ENCODE measurements around the gene MAPK8IP2. TPM values are rescaled to one million over a fixed set of nuclear protein-coding genes. Genes with fewer than 3 reads are reported as not detected.

The MAPK8IP2 gene
- total and polyA plus RNA-seq, 12 donors = 3.9 to 30.1 (median 16.7) TPM

DNA sequence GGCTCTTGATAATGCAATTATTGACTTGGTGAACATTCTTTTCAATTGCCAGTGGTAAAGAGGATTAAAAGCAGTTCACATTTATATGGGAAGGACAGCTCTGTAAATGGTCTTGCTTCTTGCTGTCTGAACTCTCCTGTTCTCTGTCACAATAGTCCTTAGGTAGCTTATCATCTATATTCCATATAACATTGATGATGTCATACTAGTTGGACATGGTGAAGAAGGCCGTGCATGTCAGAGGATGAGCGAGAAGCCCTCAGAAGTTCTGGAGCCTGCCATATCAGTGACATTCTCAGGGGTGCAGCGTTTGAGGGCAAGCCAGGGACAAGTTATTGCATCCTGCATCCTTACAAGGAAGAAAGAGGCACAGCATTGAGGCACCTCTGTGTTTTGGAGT lies 15.4 kb upstream of the MAPK8IP2 start:
- intact Hi-C loops (cut with DNase I) = no loop called here
- Histone ChIP-seq H3K9me3 (replicated peaks in 1 of 3) (no peaks in the 10 kb centered on the region), H3K4me1 (replicated peaks in 1 of 2) (peaks cover 15 to 17% of the 10 kb centered on the region in 2 donors), H3K27me3 (no peaks in the 10 kb centered on the region), H3K27ac (no peak overlapping the region), H3K4me3 (no peak overlapping the region), H3K36me3 (replicated peaks in 1 of 2) (no peaks in the 10 kb centered on the region)
- 87 to 95% (median 90%) methylated on average over 2 to 3 of the region's 3 CpGs for WGBS, 4 donors
- TF ChIP-seq, protein P1, sequence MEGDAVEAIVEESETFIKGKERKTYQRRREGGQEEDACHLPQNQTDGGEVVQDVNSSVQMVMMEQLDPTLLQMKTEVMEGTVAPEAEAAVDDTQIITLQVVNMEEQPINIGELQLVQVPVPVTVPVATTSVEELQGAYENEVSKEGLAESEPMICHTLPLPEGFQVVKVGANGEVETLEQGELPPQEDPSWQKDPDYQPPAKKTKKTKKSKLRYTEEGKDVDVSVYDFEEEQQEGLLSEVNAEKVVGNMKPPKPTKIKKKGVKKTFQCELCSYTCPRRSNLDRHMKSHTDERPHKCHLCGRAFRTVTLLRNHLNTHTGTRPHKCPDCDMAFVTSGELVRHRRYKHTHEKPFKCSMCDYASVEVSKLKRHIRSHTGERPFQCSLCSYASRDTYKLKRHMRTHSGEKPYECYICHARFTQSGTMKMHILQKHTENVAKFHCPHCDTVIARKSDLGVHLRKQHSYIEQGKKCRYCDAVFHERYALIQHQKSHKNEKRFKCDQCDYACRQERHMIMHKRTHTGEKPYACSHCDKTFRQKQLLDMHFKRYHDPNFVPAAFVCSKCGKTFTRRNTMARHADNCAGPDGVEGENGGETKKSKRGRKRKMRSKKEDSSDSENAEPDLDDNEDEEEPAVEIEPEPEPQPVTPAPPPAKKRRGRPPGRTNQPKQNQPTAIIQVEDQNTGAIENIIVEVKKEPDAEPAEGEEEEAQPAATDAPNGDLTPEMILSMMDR (IDR thresholded peaks at IDR 0.05) = no peak
- TF ChIP-seq POLR2A (IDR thresholded peaks at IDR 0.05) = no peak
- no peak for DNase-seq

DNA sequence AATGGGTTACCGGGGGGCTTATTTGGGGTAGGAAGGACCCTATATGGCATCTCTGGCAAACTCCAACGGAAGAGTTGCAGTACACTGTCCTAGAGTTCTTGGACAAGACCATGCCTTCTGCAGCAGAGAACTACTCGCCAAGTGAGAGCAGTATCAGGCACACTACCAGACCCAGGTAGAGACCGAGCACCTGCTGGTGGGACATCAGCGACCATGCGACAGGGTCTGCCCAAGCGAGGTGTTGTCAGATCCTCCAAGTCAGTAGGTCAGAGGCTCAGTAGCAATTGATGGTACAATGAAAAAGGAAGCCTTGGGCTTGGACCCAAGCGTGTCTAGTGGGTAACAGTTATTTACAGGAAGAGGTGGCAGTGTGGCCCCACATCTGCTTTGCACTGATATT lies 14.8 kb upstream of the MAPK8IP2 start:
- H3K36me3 ChIP-seq (replicated peaks in 1 of 2) = no peaks in the 10 kb centered on the region
- H3K27me3 ChIP-seq = no peaks in the 10 kb centered on the region
- no peaks in the 10 kb centered on the region for H3K9me3 ChIP-seq (replicated peaks in 1 of 3)
- no peak for DNase-seq
- TF ChIP-seq, protein P1 (IDR thresholded peaks at IDR 0.05) = no peak
- TF ChIP-seq POLR2A (IDR thresholded peaks at IDR 0.05) = no peak
- 88 to 96% (median 94%) methylated on average over 7 to 8 of the region's 8 CpGs for WGBS, 4 donors
- intact Hi-C loops (cut with DNase I) = no loop called here
- no peak overlapping the region for H3K4me3 ChIP-seq
- no peak overlapping the region for H3K27ac ChIP-seq
- H3K4me1 ChIP-seq (replicated peaks in 1 of 2) = peaks cover 15 to 16% of the 10 kb centered on the region in 2 donors

DNA sequence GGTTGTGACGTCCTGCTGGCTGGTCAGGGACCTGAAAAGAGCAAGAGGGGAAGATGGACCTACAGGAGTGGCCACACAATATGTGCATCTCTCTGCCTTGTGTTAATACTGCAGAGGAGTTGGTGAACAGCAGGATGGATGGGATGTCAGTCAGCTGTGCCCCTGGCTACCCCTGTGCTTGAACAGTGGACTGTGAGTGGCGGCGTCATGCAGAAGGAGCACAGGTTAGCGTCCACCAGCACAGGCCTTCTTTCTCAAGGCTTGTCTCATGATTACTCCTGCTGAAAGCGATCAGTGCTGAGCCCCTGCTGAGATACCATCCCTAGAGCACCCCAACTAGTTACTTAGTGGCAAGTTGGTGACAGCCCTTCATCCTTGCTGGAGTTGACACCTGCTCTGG lies 14.2 kb upstream of the MAPK8IP2 start:
- Histone ChIP-seq H3K27ac (no peak overlapping the region), H3K36me3 (replicated peaks in 1 of 2) (no peaks in the 10 kb centered on the region), H3K27me3 (no peaks in the 10 kb centered on the region), H3K4me1 (replicated peaks in 1 of 2) (peaks cover 10 to 13% of the 10 kb centered on the region in 2 donors), H3K9me3 (replicated peaks in 1 of 3) (no peaks in the 10 kb centered on the region), H3K4me3 (no peak overlapping the region)
- no peak for DNase-seq
- WGBS, 4 donors = 75 to 96% (median 87%) methylated on average over 3 to 5 of the region's 5 CpGs
- TF ChIP-seq, protein P1 (IDR thresholded peaks at IDR 0.05) = no peak
- no peak for TF ChIP-seq POLR2A (IDR thresholded peaks at IDR 0.05)
- intact Hi-C loops (cut with DNase I) = no loop called here

DNA sequence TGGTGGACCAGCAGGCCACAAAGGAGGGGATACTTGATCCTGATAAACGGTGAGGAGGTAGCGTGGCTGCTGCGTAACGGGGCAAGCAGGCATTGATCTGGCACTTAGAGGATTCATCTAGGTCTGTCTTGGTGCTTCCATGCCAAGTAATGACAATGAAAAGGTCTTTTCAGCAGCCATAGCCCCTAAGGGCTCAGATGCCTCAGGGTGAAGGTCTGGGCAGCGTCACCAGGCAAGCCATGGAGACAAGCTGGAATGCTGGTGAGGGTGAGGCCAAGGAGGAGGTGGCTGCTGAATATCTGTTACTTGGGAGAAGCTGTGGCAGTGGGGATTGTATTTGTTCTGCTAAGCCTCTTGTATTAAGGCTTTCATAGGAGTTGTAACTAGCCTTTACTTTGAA lies 13.2 kb upstream of the MAPK8IP2 start:
- Histone ChIP-seq H3K27ac (no peak overlapping the region), H3K36me3 (replicated peaks in 1 of 2) (no peaks in the 10 kb centered on the region), H3K4me3 (no peak overlapping the region), H3K27me3 (no peaks in the 10 kb centered on the region), H3K9me3 (replicated peaks in 1 of 3) (no peaks in the 10 kb centered on the region), H3K4me1 (replicated peaks in 1 of 2) (peaks cover 6 to 7% of the 10 kb centered on the region in 2 donors)
- intact Hi-C loops (cut with DNase I) = no loop called here
- TF ChIP-seq, protein P1 (IDR thresholded peaks at IDR 0.05) = no peak
- no peak for TF ChIP-seq POLR2A (IDR thresholded peaks at IDR 0.05)
- no peak for DNase-seq
- 94 to 100% (median 97%) methylated on average over 5 of the region's 5 CpGs for WGBS, 4 donors

Measured in adrenal gland (tissue), 12 donors.